WTC11 (cell line): Measurements from ENCODE around the gene HDLBP. TPM values are rescaled to one million over a fixed set of nuclear protein-coding genes. Genes with fewer than 3 reads are reported as not detected.
A peak's percentile ranks its signal among the peaks of the same experiment; 100 is the strongest.

Experiments used
- ATAC-seq: fragments of 200-7000 bp; cut with Tn5 transposase; 2 replicates; pipeline ENCODE4 v1.10.0; 2021; ENCODE audit warnings: mild to moderate bottlenecking, moderate library complexity
- CTCF ChIA-PET: fragments of 300-600 bp; sonication (Branson Sonifier 250); formaldehyde crosslinking; loops from one replicate; lab custom pipeline; 2021; ENCODE audit warnings: antibody characterized with exemption; lab: Charles Lee
- POLR2A ChIA-PET: fragments of 350-600 bp; sonication (Branson Sonifier 250); formaldehyde crosslinking; loops from one replicate; lab custom pipeline; 2021; ENCODE audit warnings: antibody characterized with exemption; lab: Charles Lee
- DNase-seq: peaks from one replicate; pipeline ENCODE4 v3.0.0; 2021; ENCODE audit warnings: low spot score
- H3K27ac Mint-ChIP-seq: 2 replicates; pipeline ENCODE4 v1.8.0; 2021; ENCODE audit warnings: mixed read lengths
- H3K27me3 Mint-ChIP-seq: 2 replicates; pipeline ENCODE4 v1.8.0; 2021; ENCODE audit warnings: low read depth, mild to moderate bottlenecking, moderate library complexity, mixed read lengths
- H3K36me3 Mint-ChIP-seq: 2 replicates; pipeline ENCODE4 v1.8.0; 2021; ENCODE audit warnings: mixed read lengths
- H3K4me1 Mint-ChIP-seq: 2 replicates; pipeline ENCODE4 v1.8.0; 2022; ENCODE audit warnings: mixed read lengths
- H3K4me3 Mint-ChIP-seq: 2 replicates; pipeline ENCODE4 v1.8.0; 2021; ENCODE audit warnings: mild to moderate bottlenecking, moderate library complexity, mixed read lengths
- H3K9me3 Mint-ChIP-seq: 2 replicates; pipeline ENCODE4 v1.8.0; 2021; ENCODE audit warnings: mixed read lengths
- CREM ChIP-seq: sonication (generic); formaldehyde crosslinking; IDR thresholded peaks from 2 replicates; pipeline ENCODE4 v1.8.1; 2022; ENCODE audit warnings: mild to moderate bottlenecking, missing genetic modification reagents, moderate library complexity
- ESRRA ChIP-seq: sonication (generic); formaldehyde crosslinking; IDR thresholded peaks from 2 replicates; pipeline ENCODE4 v1.8.1; 2022; ENCODE audit warnings: mild to moderate bottlenecking, missing genetic modification reagents, borderline replicate concordance
- ETV6 ChIP-seq: sonication (generic); formaldehyde crosslinking; IDR thresholded peaks from 2 replicates; pipeline ENCODE4 v1.8.1; 2022; ENCODE audit warnings: mild to moderate bottlenecking, missing genetic modification reagents
- FOXK1 ChIP-seq: sonication (generic); formaldehyde crosslinking; IDR thresholded peaks from 2 replicates; pipeline ENCODE4 v1.8.0; 2022; ENCODE audit warnings: mild to moderate bottlenecking, moderate library complexity, missing genetic modification reagents
- GRHL2 ChIP-seq: fragments of 250-450 bp; sonication (Bioruptor Pico); IDR thresholded peaks from 2 replicates; pipeline ENCODE4 v1.8.0; 2022; ENCODE audit warnings: mild to moderate bottlenecking, moderate library complexity; ENCODE audit not compliant: insufficient replicate concordance, severe bottlenecking
- HMGA2 ChIP-seq: fragments of 250-450 bp; sonication (Bioruptor Pico); IDR thresholded peaks from 2 replicates; pipeline ENCODE4 v1.4.0; 2021; ENCODE audit warnings: mild to moderate bottlenecking, moderate library complexity
- NFATC4 ChIP-seq: fragments of 250-450 bp; sonication (Bioruptor Pico); IDR thresholded peaks from 2 replicates; pipeline ENCODE4 v1.9.0; 2021; ENCODE audit warnings: mild to moderate bottlenecking
- ZNF219 ChIP-seq: sonication (generic); formaldehyde crosslinking; IDR thresholded peaks from 2 replicates; pipeline ENCODE4 v1.8.0; 2023; ENCODE audit warnings: missing genetic modification reagents, mild to moderate bottlenecking, borderline replicate concordance
- ZNF317 ChIP-seq: sonication (generic); formaldehyde crosslinking; IDR thresholded peaks from 2 replicates; pipeline ENCODE4 v1.8.1; 2023; ENCODE audit warnings: low read depth, mild to moderate bottlenecking, moderate library complexity, missing genetic modification reagents, borderline replicate concordance
- total RNA-seq: library from RNA; stranded (reverse); gene quantifications from 3 replicates; pipeline ENCODE4 v1.2.3, GENCODE V29; 2021
- TF ChIP-seq, protein P1 (sequence below): fragments of 250-450 bp; sonication (Bioruptor Pico); IDR thresholded peaks from 2 replicates; pipeline ENCODE4 v1.9.0; 2021; ENCODE audit warnings: mild to moderate bottlenecking
- TF ChIP-seq, protein P2 (sequence below): fragments of 250-450 bp; sonication (Bioruptor Pico); IDR thresholded peaks from 2 replicates; pipeline ENCODE4 v1.9.0; 2021; ENCODE audit warnings: mild to moderate bottlenecking
- TF ChIP-seq, protein P3 (sequence below): sonication (generic); formaldehyde crosslinking; IDR thresholded peaks from 2 replicates; pipeline ENCODE4 v1.8.0; 2022; ENCODE audit warnings: mild to moderate bottlenecking, missing genetic modification reagents
- TF ChIP-seq, protein P4 (sequence below): sonication (generic); formaldehyde crosslinking; IDR thresholded peaks from 2 replicates; pipeline ENCODE4 v1.8.1; 2023; ENCODE audit warnings: mild to moderate bottlenecking, moderate library complexity, missing genetic modification reagents
- TF ChIP-seq, protein P5 (sequence below): fragments of 200-600 bp; IDR thresholded peaks from 2 replicates; pipeline ENCODE4 v1.8.0; 2022; ENCODE audit warnings: antibody characterized with exemption
- TF ChIP-seq, protein P6 (sequence below): sonication (generic); formaldehyde crosslinking; IDR thresholded peaks from 2 replicates; pipeline ENCODE4 v1.8.0; 2023; ENCODE audit warnings: missing genetic modification reagents
- TF ChIP-seq, protein P7 (sequence below): sonication (generic); formaldehyde crosslinking; IDR thresholded peaks from 2 replicates; pipeline ENCODE4 v1.8.1; 2023; ENCODE audit warnings: mild to moderate bottlenecking, missing genetic modification reagents, moderate library complexity

Gene HDLBP
- total RNA-seq, 1 experiment from 2014 or later = 368 TPM

DNA sequence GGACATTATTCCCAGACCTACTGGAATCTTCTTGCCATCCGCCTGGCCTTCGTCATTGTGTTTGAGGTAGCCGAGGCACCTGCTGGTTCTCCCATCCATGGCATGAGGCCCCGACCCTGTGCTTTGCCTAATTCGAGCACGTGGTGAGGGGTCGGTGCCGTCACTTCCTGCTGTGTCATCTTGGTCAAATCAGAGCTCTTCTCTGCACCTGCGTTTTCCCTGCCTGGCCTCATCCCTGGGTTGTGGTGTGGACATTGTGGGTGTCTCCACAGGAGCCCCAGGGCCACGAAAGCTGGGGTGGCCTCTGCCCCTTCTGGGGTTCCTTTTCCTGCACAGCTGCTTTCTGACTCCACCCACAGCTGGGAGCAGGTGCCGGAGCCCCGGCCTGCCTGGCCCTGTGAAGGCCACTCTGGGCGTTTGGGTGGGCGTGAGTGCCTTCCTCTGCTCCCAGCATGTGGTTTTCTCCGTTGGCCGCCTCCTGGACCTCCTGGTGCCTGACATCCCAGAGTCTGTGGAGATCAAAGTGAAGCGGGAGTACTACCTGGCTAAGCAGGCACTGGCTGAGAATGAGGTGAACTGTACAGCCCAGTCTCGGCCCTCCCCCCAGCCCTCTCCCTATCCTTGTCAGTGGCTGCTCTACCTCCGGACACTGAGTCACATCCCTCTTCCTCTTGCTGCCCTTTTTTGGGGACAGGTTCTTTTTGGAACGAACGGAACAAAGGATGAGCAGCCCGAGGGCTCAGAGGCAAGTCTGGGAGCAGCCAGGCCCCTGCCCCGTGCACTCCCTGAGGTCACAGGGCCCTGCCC lies 92.1 kb downstream of the HDLBP start:
- peaks cover 15% of the 10 kb centered on the region for H3K4me1 Mint-ChIP-seq
- peaks cover 5% of the 10 kb centered on the region for H3K27me3 Mint-ChIP-seq
- H3K36me3 Mint-ChIP-seq = peaks cover 9% of the 10 kb centered on the region
- ATAC-seq (peak; percentile 8; the same call in 1 of the 2 replicates), DNase-seq (no peak)
- TF ChIP-seq ZNF317 = no peak
- TF ChIP-seq NFATC4 (CRISPR knock-in tag) = no peak
- TF ChIP-seq, protein P1, sequence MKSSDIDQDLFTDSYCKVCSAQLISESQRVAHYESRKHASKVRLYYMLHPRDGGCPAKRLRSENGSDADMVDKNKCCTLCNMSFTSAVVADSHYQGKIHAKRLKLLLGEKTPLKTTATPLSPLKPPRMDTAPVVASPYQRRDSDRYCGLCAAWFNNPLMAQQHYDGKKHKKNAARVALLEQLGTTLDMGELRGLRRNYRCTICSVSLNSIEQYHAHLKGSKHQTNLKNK = no peak
- TF ChIP-seq ZNF219 (CRISPR knock-in tag) = no peak
- TF ChIP-seq ETV6 (CRISPR knock-in tag) = no peak
- TF ChIP-seq, protein P2, sequence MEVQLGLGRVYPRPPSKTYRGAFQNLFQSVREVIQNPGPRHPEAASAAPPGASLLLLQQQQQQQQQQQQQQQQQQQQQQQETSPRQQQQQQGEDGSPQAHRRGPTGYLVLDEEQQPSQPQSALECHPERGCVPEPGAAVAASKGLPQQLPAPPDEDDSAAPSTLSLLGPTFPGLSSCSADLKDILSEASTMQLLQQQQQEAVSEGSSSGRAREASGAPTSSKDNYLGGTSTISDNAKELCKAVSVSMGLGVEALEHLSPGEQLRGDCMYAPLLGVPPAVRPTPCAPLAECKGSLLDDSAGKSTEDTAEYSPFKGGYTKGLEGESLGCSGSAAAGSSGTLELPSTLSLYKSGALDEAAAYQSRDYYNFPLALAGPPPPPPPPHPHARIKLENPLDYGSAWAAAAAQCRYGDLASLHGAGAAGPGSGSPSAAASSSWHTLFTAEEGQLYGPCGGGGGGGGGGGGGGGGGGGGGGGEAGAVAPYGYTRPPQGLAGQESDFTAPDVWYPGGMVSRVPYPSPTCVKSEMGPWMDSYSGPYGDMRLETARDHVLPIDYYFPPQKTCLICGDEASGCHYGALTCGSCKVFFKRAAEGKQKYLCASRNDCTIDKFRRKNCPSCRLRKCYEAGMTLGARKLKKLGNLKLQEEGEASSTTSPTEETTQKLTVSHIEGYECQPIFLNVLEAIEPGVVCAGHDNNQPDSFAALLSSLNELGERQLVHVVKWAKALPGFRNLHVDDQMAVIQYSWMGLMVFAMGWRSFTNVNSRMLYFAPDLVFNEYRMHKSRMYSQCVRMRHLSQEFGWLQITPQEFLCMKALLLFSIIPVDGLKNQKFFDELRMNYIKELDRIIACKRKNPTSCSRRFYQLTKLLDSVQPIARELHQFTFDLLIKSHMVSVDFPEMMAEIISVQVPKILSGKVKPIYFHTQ (CRISPR knock-in tag) = no peak
- TF ChIP-seq, protein P3, sequence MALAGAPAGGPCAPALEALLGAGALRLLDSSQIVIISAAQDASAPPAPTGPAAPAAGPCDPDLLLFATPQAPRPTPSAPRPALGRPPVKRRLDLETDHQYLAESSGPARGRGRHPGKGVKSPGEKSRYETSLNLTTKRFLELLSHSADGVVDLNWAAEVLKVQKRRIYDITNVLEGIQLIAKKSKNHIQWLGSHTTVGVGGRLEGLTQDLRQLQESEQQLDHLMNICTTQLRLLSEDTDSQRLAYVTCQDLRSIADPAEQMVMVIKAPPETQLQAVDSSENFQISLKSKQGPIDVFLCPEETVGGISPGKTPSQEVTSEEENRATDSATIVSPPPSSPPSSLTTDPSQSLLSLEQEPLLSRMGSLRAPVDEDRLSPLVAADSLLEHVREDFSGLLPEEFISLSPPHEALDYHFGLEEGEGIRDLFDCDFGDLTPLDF (CRISPR knock-in tag) = no peak
- TF ChIP-seq CREM = no peak
- TF ChIP-seq HMGA2 (CRISPR knock-in tag) = no peak
- ChIA-PET CTCF (interaction anchor here (1.3 to 1.9 kb wide), 2 partner anchors 43 to 372 kb away, joined by 3 to 4 read pairs; no protein-coding TSS in a partner anchor), POLR2A (no interaction called here)
- no peak overlapping the region for H3K27ac Mint-ChIP-seq
- H3K9me3 Mint-ChIP-seq = peaks cover 4% of the 10 kb centered on the region; the same call in 1 of the 2 replicates
- no peak overlapping the region for H3K4me3 Mint-ChIP-seq

DNA sequence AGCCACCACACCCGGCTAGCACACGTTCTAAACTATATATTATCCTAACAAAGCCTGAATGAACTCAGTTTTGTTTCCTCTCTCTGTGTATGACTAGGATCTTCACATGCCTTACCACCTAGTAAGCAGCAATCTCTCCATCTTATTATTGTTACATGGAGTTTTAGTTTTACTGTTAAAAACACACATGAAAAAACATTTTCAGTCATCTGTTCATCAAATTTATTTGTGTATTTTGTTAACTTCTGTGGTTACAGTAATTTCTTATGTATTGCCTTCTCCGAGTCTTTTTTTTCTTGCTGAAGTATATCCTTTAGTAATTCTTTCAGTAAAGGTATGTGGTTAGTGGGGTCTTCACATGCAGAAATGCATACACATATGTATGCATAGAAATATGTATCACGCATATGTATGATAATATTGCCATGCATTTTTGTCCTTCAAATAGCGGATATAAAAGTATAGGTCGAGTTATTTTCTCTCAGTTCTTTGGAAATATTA lies 95.6 kb downstream of the HDLBP start:
- no peak for DNase-seq
- H3K4me1 Mint-ChIP-seq = peaks cover 25% of the 10 kb centered on the region
- ATAC-seq = no peak
- peaks cover 5% of the 10 kb centered on the region for H3K27me3 Mint-ChIP-seq
- H3K27ac Mint-ChIP-seq = no peak overlapping the region
- POLR2A ChIA-PET = no interaction called here
- TF ChIP-seq, protein P4, sequence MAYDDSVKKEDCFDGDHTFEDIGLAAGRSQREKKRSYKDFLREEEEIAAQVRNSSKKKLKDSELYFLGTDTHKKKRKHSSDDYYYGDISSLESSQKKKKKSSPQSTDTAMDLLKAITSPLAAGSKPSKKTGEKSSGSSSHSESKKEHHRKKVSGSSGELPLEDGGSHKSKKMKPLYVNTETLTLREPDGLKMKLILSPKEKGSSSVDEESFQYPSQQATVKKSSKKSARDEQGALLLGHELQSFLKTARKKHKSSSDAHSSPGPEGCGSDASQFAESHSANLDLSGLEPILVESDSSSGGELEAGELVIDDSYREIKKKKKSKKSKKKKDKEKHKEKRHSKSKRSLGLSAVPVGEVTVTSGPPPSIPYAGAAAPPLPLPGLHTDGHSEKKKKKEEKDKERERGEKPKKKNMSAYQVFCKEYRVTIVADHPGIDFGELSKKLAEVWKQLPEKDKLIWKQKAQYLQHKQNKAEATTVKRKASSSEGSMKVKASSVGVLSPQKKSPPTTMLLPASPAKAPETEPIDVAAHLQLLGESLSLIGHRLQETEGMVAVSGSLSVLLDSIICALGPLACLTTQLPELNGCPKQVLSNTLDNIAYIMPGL = no peak
- no peak for TF ChIP-seq GRHL2 (CRISPR knock-in tag)
- TF ChIP-seq, all 79 proteins: peak for 0
- H3K36me3 Mint-ChIP-seq = peaks cover 4% of the 10 kb centered on the region
- CTCF ChIA-PET = interaction anchor here (0.7 kb wide), 1 partner anchor 40 kb away, joined by 3 read pairs; no protein-coding TSS in a partner anchor
- H3K9me3 Mint-ChIP-seq = peaks cover 4% of the 10 kb centered on the region; the same call in 1 of the 2 replicates
- H3K4me3 Mint-ChIP-seq = peak overlapping the region; percentile 89

DNA sequence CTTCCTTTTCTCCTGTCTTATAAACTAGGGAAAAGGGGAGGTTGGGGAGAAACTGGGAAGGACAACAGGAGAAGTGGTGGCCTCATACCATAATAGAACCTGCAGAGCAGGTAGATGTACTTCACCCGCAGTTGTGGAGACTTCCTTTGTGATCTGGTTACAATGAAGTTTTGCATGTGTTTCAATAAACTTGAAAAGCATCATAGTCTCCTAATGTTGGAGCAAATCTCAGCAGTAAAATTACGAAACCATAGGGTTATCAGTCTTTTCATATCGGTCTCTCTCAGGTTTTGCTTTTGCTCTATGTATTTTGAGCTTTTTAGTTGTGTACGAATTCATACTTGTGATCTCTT lies 96.5 kb downstream of the HDLBP start:
- H3K4me3 Mint-ChIP-seq = peak overlapping the region; percentile 89
- CTCF ChIA-PET = interaction anchor here (0.7 to 1.5 kb wide), 6 partner anchors 12 to 368 kb away, joined by 3 to 5 read pairs (median 4); partner anchors contain the start of genes PASK and PPP1R7

More for the DNA sequence above, 96.5 kb downstream of the HDLBP start:
- H3K36me3 Mint-ChIP-seq = peaks cover 4% of the 10 kb centered on the region
- TF ChIP-seq, protein P5, sequence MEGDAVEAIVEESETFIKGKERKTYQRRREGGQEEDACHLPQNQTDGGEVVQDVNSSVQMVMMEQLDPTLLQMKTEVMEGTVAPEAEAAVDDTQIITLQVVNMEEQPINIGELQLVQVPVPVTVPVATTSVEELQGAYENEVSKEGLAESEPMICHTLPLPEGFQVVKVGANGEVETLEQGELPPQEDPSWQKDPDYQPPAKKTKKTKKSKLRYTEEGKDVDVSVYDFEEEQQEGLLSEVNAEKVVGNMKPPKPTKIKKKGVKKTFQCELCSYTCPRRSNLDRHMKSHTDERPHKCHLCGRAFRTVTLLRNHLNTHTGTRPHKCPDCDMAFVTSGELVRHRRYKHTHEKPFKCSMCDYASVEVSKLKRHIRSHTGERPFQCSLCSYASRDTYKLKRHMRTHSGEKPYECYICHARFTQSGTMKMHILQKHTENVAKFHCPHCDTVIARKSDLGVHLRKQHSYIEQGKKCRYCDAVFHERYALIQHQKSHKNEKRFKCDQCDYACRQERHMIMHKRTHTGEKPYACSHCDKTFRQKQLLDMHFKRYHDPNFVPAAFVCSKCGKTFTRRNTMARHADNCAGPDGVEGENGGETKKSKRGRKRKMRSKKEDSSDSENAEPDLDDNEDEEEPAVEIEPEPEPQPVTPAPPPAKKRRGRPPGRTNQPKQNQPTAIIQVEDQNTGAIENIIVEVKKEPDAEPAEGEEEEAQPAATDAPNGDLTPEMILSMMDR = no peak
- TF ChIP-seq ESRRA (CRISPR knock-in tag) (no peak), ETV6 (CRISPR knock-in tag) (no peak), FOXK1 (CRISPR knock-in tag) (no peak)
- TF ChIP-seq, protein P6, sequence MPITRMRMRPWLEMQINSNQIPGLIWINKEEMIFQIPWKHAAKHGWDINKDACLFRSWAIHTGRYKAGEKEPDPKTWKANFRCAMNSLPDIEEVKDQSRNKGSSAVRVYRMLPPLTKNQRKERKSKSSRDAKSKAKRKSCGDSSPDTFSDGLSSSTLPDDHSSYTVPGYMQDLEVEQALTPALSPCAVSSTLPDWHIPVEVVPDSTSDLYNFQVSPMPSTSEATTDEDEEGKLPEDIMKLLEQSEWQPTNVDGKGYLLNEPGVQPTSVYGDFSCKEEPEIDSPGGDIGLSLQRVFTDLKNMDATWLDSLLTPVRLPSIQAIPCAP (CRISPR knock-in tag) = no peak
- TF ChIP-seq, protein P4 = no peak
- TF ChIP-seq, protein P7, sequence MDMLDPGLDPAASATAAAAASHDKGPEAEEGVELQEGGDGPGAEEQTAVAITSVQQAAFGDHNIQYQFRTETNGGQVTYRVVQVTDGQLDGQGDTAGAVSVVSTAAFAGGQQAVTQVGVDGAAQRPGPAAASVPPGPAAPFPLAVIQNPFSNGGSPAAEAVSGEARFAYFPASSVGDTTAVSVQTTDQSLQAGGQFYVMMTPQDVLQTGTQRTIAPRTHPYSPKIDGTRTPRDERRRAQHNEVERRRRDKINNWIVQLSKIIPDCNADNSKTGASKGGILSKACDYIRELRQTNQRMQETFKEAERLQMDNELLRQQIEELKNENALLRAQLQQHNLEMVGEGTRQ (CRISPR knock-in tag) = no peak
- TF ChIP-seq, all 79 proteins: peak for 0
- peaks cover 5% of the 10 kb centered on the region for H3K27me3 Mint-ChIP-seq
- peaks cover 25% of the 10 kb centered on the region for H3K4me1 Mint-ChIP-seq
- DNase-seq (no peak), ATAC-seq (no peak)
- H3K27ac Mint-ChIP-seq = no peak overlapping the region
- POLR2A ChIA-PET = interaction anchor here (0.8 kb wide), 1 partner anchor 31 kb away, joined by 3 read pairs; the partner anchor contains the start of gene ANO7
- H3K9me3 Mint-ChIP-seq = peaks cover 4% of the 10 kb centered on the region; the same call in 1 of the 2 replicates
